GM21786 (cell line): Measurements from ENCODE around the gene YY1AP1.
"Not testable (repeated sequence)": the region's sequence is repeated elsewhere in the genome, so short reads cannot be mapped to it uniquely, and the experiment has no call there.

Source experiments
- ATAC-seq: cut with Tn5 transposase; IDR thresholded peaks from one replicate; pipeline ENCODE4 v1.9.1; 2021; ENCODE audit not compliant: unreplicated experiment

Gene YY1AP1

GRCh38 chr1:155695608-155696007 lies 7.0 kb upstream of the YY1AP1 start:
- no peak for ATAC-seq

GRCh38 chr1:155695072-155695471 lies 6.5 kb upstream of the YY1AP1 start:
- no peak for ATAC-seq

- no peak for ATAC-seq
Measured at GRCh38 chr1:155694167-155694566, 5.6 kb upstream of the YY1AP1 start.

GRCh38 chr1:155691992-155692528 lies 3.5 kb upstream of the YY1AP1 start:
- no peak for ATAC-seq

- not testable (repeated sequence) for ATAC-seq
Measured at GRCh38 chr1:155689081-155689607, 570 bp upstream of the YY1AP1 start, which contains the start of gene DAP3. DAP3 (plus strand) TSS chr1:155689091; CDS start chr1:155709780, 20,689 bp downstream.

GRCh38 chr1:155687705-155688323 lies 760 bp downstream of the YY1AP1 start:
- not testable (repeated sequence) for ATAC-seq

GRCh38 chr1:155681776-155682175 lies 6.8 kb downstream of the YY1AP1 start:
- no peak for ATAC-seq

- ATAC-seq, result no peak
Measured at GRCh38 chr1:155680531-155680930, 8.0 kb downstream of the YY1AP1 start.

- not testable (repeated sequence) for ATAC-seq
Measured at GRCh38 chr1:155678992-155679391, 9.6 kb downstream of the YY1AP1 start.

GRCh38 chr1:155678027-155678426 lies 10.5 kb downstream of the YY1AP1 start:
- no peak for ATAC-seq

GRCh38 chr1:155673003-155673402 lies 15.6 kb downstream of the YY1AP1 start:
- no peak for ATAC-seq

- no peak for ATAC-seq
Measured at GRCh38 chr1:155671750-155672149, 16.8 kb downstream of the YY1AP1 start.

GRCh38 chr1:155669233-155670162 lies 19.1 kb downstream of the YY1AP1 start:
- no peak for ATAC-seq

GRCh38 chr1:155661239-155661638 lies 27.3 kb downstream of the YY1AP1 start:
- not testable (repeated sequence) for ATAC-seq

- no peak for ATAC-seq
Measured at GRCh38 chr1:155657463-155657862, 31.1 kb downstream of the YY1AP1 start.

- ATAC-seq, result no peak
Measured at GRCh38 chr1:155652951-155653350, 35.6 kb downstream of the YY1AP1 start.

GRCh38 chr1:155651861-155652661 lies 36.5 kb downstream of the YY1AP1 start:
- no peak for ATAC-seq

- no peak for ATAC-seq
Measured at GRCh38 chr1:155650231-155650757, 38.3 kb downstream of the YY1AP1 start.

GRCh38 chr1:155649676-155650075 lies 38.9 kb downstream of the YY1AP1 start:
- no peak for ATAC-seq
